Jurkat, Clone E6-1 (cell line): ENCODE measurements around the gene FAM120A.

Source experiments
- DNase-seq: peaks from one replicate; pipeline ENCODE4 v3.0.0-alpha.2; 2011; ENCODE audit warnings: low read depth, low spot score
- H3K4me3 ChIP-seq: 2 replicates; pipeline ENCODE4 v1.5.1; 2011; ENCODE audit warnings: mild to moderate bottlenecking, low read length, control low read depth, moderate library complexity

The FAM120A gene

DNA sequence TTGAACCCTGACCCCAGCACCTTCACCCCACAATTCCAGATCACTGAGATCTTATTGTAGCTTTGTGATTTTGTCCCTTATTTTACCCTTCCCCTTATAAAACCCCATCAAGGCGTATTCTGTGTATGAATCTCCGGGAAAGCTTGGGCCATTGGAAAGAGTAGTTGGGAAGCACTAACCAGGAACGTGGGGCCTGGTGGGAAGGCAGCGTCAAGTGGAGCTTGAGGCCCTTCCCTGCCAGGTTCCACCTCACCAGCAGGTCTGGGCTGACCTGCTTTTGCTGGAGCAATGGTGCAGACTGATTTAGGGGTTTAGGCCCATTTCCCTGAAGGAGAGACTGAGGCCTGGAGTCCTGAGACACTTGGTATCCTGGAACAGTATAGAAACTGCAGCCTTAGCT is 134.2 kb downstream of the FAM120A start:
- no peak overlapping the region for H3K4me3 ChIP-seq
- no peak for DNase-seq

- DNase-seq = no peak
- H3K4me3 ChIP-seq = no peak overlapping the region
Observed at GRCh38 chr9:93586290-93587057, 135.0 kb downstream of the FAM120A start.

GRCh38 chr9:93587284-93587650 is 135.8 kb downstream of the FAM120A start:
- no peak overlapping the region for H3K4me3 ChIP-seq
- no peak for DNase-seq

- no peak overlapping the region for H3K4me3 ChIP-seq
- DNase-seq = no peak
Observed at GRCh38 chr9:93587651-93588347, 136.3 kb downstream of the FAM120A start.

- DNase-seq = no peak
- H3K4me3 ChIP-seq = no peak overlapping the region
Observed at GRCh38 chr9:93588641-93589609, 137.4 kb downstream of the FAM120A start.

DNA sequence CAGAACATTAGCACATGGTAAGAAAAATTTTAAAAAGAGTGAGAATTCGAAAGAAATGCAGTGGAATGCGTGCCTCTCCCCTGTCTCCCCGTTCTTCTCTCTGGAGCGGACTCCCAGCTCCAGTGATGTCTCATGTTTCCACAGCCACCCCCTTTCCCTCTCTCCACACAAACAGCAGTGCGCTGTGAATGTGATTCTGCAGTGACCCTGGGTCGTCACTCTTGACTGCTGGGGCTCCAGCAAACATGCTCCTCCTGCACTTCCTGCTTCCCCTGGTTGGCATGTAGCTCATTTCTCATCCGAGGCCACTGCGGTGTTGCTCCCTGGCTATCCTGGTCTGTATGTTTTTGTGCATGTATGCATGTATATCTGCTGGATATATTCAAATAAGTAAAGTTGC is 138.2 kb downstream of the FAM120A start:
- no peak for DNase-seq
- H3K4me3 ChIP-seq = no peak overlapping the region

DNA sequence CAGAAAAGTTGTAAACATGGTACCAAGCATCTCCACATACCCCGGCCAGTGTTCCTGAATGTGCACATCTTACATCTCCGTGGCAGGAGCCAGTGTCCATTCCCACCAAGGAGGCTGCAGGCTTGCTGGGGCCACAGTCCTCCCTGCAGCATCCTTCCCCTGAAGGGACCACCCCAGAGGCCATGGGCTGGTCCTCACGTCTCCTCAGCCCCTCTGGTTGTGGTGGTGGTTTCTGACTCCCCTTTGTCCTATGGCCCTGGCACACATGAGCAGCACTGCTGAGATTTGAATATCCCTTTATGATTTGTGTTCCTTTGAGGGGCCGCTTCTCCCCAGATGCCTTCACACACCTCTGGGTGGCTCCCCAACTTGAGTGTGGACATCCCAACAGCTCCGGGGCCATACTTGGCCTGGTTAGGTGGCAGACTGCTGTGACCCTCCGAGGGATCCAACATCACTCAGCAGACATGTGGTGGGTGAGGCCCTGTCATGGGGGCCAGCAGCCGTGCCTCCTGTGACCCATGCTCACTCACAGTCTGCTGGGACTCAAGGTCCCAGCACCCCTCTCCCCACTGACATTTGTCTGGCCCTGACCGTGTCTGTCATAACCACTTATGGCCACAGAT is 139.2 kb downstream of the FAM120A start:
- no peak overlapping the region for H3K4me3 ChIP-seq
- no peak for DNase-seq

GRCh38 chr9:93591301-93592007 is 140.0 kb downstream of the FAM120A start:
- H3K4me3 ChIP-seq = no peak overlapping the region
- DNase-seq = no peak

- DNase-seq = no peak
- no peak overlapping the region for H3K4me3 ChIP-seq
Observed at GRCh38 chr9:93592008-93592642, 140.6 kb downstream of the FAM120A start.

DNA sequence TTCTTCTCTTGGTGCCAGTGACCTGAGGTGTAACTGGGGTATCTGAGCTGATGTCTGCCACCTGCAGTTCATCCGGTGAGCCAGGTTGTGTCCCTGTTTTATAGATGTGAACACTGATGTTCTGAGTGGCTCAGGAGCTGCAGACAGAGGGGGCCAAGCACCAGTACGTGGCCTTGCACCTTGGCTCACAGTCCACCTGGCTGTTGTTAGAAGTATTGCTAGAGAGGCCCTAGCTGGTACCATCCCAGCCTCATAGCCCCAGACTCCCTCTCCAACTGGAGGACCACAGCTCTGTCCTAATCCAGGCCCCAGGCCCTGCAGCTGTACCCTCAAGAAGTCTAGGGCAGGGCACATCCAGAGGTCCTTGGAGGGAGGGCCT is 141.1 kb downstream of the FAM120A start:
- H3K4me3 ChIP-seq = no peak overlapping the region
- no peak for DNase-seq

DNA sequence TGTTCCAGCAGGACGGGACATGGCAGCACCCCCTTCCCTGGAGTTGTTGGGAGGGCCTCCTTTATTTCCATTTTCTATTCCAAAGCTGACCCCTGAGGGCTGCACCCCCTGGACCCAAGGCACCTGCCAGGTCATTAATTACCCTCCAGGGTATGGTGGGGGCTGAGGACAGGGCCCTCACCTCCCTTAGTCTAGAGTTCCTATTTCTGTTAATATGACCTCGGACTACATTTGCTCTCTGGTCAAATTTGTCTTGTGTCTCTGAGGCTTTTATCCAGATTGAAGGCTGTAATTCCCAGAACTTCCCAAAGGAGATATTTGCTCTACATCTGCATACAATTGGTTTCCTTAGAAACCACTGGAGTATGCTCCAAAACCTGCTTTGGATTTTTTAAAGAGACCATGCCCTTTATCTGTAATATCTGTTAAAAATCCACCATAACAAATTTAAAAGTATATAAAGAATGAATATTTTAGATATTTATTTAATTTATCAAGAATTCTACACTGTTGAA is 141.7 kb downstream of the FAM120A start:
- no peak overlapping the region for H3K4me3 ChIP-seq
- no peak for DNase-seq

DNA sequence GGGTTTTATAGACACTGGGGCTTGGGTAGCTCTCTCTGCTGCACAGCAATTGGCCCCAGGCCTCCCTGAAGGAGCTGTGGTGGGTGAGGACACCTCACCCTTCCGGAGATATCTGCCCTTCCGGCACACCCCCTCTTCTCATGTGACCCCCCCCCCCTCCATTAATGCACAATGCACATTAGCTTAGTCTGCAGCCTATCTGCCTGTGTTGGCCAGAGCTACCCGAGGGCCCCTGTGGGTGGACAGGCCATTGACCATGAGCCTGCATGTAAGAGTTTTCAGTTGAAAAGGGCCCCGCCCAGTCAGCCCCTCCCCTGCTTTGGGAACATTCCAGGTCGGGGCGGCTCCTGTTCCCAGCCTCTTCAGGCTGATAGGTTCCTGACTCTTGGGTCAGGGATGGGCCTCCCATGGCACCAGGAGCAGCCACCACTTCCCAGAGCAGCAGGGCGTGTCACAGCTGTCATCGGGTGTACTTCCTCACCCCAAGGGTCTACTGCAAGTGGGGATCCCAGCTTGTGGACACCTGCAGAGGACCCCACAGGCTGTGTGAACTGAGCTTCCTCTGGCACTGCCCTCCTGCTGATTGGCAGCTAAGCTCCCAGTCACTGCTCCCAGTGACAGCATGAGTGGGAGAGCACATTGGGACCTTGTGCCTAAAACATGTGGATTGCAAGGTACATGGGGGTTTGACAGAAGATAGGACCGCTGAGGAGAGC is 142.7 kb downstream of the FAM120A start:
- no peak overlapping the region for H3K4me3 ChIP-seq
- no peak for DNase-seq

DNA sequence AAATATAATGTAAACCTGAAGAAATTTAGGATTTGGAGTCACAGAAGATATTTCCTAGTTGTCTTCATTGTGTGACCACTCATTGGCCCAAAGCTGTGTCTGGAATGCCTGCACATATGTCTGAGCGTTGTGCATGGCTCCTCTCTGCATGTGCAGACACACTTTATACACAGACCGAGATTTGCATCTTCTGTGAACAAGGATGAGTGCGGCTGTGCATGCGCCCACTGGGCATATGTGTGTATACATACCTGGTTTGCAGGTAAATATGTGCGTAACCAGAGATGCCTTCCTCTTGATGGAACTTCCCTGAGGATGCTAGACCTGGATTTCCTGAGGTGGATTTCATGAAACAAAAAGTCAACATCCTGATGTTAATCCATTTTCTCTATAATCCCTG is 144.0 kb downstream of the FAM120A start:
- DNase-seq = no peak
- no peak overlapping the region for H3K4me3 ChIP-seq

- H3K4me3 ChIP-seq = no peak overlapping the region
- DNase-seq = no peak
Observed at GRCh38 chr9:93595861-93596365, 144.4 kb downstream of the FAM120A start.

DNA sequence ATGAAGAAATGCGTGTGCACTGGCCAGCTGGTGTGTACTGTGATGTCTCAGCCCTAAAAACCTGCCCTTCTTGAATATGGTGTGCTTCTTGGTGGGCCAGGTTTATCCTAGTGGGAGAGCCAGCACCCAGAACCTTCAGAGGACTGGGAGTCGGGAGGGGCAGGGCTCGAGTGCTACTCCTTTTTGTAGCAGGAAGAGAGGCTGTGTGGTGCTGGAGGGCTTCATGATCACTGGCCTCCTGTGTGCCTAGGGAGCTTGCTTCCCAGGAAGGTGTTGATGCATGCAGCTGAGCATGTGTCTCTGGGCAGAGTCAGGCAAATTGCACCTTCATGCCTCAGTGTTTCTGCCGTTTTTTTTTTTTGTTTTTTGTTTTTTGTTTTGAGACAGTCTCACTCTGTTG is 144.9 kb downstream of the FAM120A start:
- no peak overlapping the region for H3K4me3 ChIP-seq
- DNase-seq = no peak

- DNase-seq = no peak
- H3K4me3 ChIP-seq = no peak overlapping the region
Observed at GRCh38 chr9:93597142-93597706, 145.7 kb downstream of the FAM120A start.
